Embryonic facial prominence (tissue), 1 donor: ENCODE data around the gene RTKN.

Experiments
- DNase-seq: peaks from one replicate; pipeline ENCODE4 v3.0.0-alpha.2; 2016; ENCODE audit errors: extremely low spot score

The RTKN gene

GRCh38 chr2:74379851-74380789, 61.6 kb downstream of the RTKN start, which contains the start of gene DCTN1:
DCTN1 (minus strand) TSS chr2:74380311; CDS start chr2:74380037, 274 bp downstream.
- DNase-seq: no peak

- DNase-seq: no peak
Measured at GRCh38 chr2:74378007-74378406, 63.7 kb downstream of the RTKN start.

- no peak for DNase-seq
Measured at GRCh38 chr2:74375838-74376237, 65.9 kb downstream of the RTKN start.
